Embryonic facial prominence (tissue), 1 donor: Measurements from ENCODE around the gene NHLRC3.
"Not testable (repeated sequence)": the region's sequence is repeated elsewhere in the genome, so short reads cannot be mapped to it uniquely, and the experiment has no call there.

ENCODE experiments used
- DNase-seq: peaks from one replicate; pipeline ENCODE4 v3.0.0-alpha.2; 2016; ENCODE audit errors: extremely low spot score

NHLRC3 gene

GRCh38 chr13:39037880-39038568, at the start of gene NHLRC3, which contains the start of gene PROSER1:
NHLRC3 (plus strand) TSS chr13:39038456; CDS start chr13:39038640, 184 bp downstream.
PROSER1 (minus strand) TSS chr13:39038089; CDS start chr13:39037242, 847 bp downstream.
- DNase-seq, result peak; percentile 94

GRCh38 chr13:38990693-38991092, 47.6 kb upstream of the NHLRC3 start, which contains the start of gene STOML3:
STOML3 (minus strand) TSS chr13:38990831; CDS start chr13:38990721, 110 bp downstream.
- DNase-seq, result no peak

GRCh38 chr13:38993381-38993780, 44.9 kb upstream of the NHLRC3 start:
- DNase-seq, result no peak

- no peak for DNase-seq
Observed at GRCh38 chr13:38998739-38999138, 39.5 kb upstream of the NHLRC3 start.

GRCh38 chr13:39006371-39007111, 31.7 kb upstream of the NHLRC3 start:
- DNase-seq, result not testable (repeated sequence)

- no peak for DNase-seq
Observed at GRCh38 chr13:39012608-39013007, 25.6 kb upstream of the NHLRC3 start.

- DNase-seq, result no peak
Observed at GRCh38 chr13:39013462-39013861, 24.8 kb upstream of the NHLRC3 start.

- no peak for DNase-seq
Observed at GRCh38 chr13:39016087-39016486, 22.2 kb upstream of the NHLRC3 start.

GRCh38 chr13:39016787-39017186, 21.5 kb upstream of the NHLRC3 start:
- no peak for DNase-seq

GRCh38 chr13:39020853-39021462, 17.3 kb upstream of the NHLRC3 start:
- DNase-seq, result no peak

GRCh38 chr13:39023316-39023715, 14.9 kb upstream of the NHLRC3 start:
- no peak for DNase-seq

GRCh38 chr13:39023761-39024160, 14.5 kb upstream of the NHLRC3 start:
- no peak for DNase-seq

GRCh38 chr13:39025433-39025839, 12.8 kb upstream of the NHLRC3 start:
- DNase-seq, result no peak

- no peak for DNase-seq
Observed at GRCh38 chr13:39032150-39032549, 6.1 kb upstream of the NHLRC3 start.

GRCh38 chr13:39034085-39034484, 4.2 kb upstream of the NHLRC3 start:
- no peak for DNase-seq

- no peak for DNase-seq
Observed at GRCh38 chr13:39035204-39035603, 3.1 kb upstream of the NHLRC3 start.

GRCh38 chr13:39035799-39036198, 2.5 kb upstream of the NHLRC3 start:
- DNase-seq, result no peak

GRCh38 chr13:39036212-39036611, 2.0 kb upstream of the NHLRC3 start:
- DNase-seq, result no peak

GRCh38 chr13:39037410-39037879, 811 bp upstream of the NHLRC3 start:
- DNase-seq, result no peak

GRCh38 chr13:39038569-39039030, 344 bp downstream of the NHLRC3 start:
- no peak for DNase-seq

- DNase-seq, result no peak
Observed at GRCh38 chr13:39039041-39039440, 785 bp downstream of the NHLRC3 start.

- DNase-seq, result no peak
Observed at GRCh38 chr13:39040206-39040605, 1.9 kb downstream of the NHLRC3 start.
